HepG2 (cell line): Measurements from ENCODE around the gene TP53TG5. TPM values are rescaled to one million over a fixed set of nuclear protein-coding genes. Genes with fewer than 3 reads are reported as not detected.

Experiments
- AHR ChIP-seq: IDR thresholded peaks from 2 replicates; pipeline ENCODE4 v1.6.1; 2018; ENCODE audit warnings: missing genetic modification reagents, missing compliant biosample characterization
- ARNTL ChIP-seq: sonication (generic); formaldehyde crosslinking; IDR thresholded peaks from 2 replicates; pipeline ENCODE4 v1.4.0; 2020; ENCODE audit warnings: mild to moderate bottlenecking, missing genetic modification reagents
- CAMTA2 ChIP-seq: sonication (generic); formaldehyde crosslinking; IDR thresholded peaks from 2 replicates; pipeline ENCODE4 v1.4.0; 2020; ENCODE audit warnings: mild to moderate bottlenecking, missing genetic modification reagents, borderline replicate concordance
- EP300 ChIP-seq, 3 experiments: sonication (generic) in 1 of 3; formaldehyde crosslinking in 1 of 3; IDR thresholded peaks; 2 replicates each; pipeline versions ENCODE4 v1.5.1 to v1.6.1; 2011 to 2020; ENCODE audit warnings: low read depth in 2 of 3, low read length in 2 of 3, borderline replicate concordance in 1 of 3, improper control_type of control experiment in 1 of 3, mild to moderate bottlenecking in 1 of 3, missing genetic modification reagents in 1 of 3, moderate library complexity in 1 of 3
- FOSL2 ChIP-seq: sonication (generic); formaldehyde crosslinking; IDR thresholded peaks from 2 replicates; pipeline ENCODE4 v1.4.0; 2020; ENCODE audit warnings: missing genetic modification reagents
- GZF1 ChIP-seq: sonication (generic); formaldehyde crosslinking; IDR thresholded peaks from 2 replicates; pipeline ENCODE4 v1.5.1; 2020; ENCODE audit warnings: mild to moderate bottlenecking, missing genetic modification reagents
- HNF4G ChIP-seq, 2 experiments: sonication (generic) in 1 of 2; formaldehyde crosslinking in 1 of 2; IDR thresholded peaks; 2 replicates each; pipeline versions ENCODE4 v1.4.0 to v1.6.1; 2011 to 2020; ENCODE audit warnings: borderline replicate concordance in 2 of 2, low read depth in 2 of 2, mild to moderate bottlenecking in 2 of 2, low read length in 1 of 2, missing genetic modification reagents in 1 of 2, moderate library complexity in 1 of 2
- HOXD1 ChIP-seq: sonication (generic); formaldehyde crosslinking; IDR thresholded peaks from 2 replicates; pipeline ENCODE4 v1.5.0; 2020; ENCODE audit warnings: missing genetic modification reagents
- KLF15 ChIP-seq: sonication (generic); formaldehyde crosslinking; IDR thresholded peaks from 2 replicates; pipeline ENCODE4 v1.8.1; 2023; ENCODE audit warnings: borderline replicate concordance, mild to moderate bottlenecking, inconsistent platforms, missing genetic modification reagents, mixed read lengths
- RFX1 ChIP-seq: fragments of 450-650 bp; IDR thresholded peaks from 2 replicates; pipeline ENCODE4 v1.6.1; 2017
- RXRA ChIP-seq: sonication (generic); formaldehyde crosslinking; IDR thresholded peaks from 2 replicates; pipeline ENCODE4 v1.5.1; 2020; ENCODE audit warnings: missing genetic modification reagents
- SP5 ChIP-seq: IDR thresholded peaks from 2 replicates; pipeline ENCODE4 v1.6.1; 2016; ENCODE audit warnings: low read depth, borderline replicate concordance
- U2AF1 ChIP-seq: fragments of 200-400 bp; formaldehyde crosslinking; optimal IDR thresholded peaks from 2 replicates; pipeline ENCODE3; 2017; ENCODE audit warnings: mild to moderate bottlenecking, low read depth, low read length
- ZBTB33 ChIP-seq: sonication (generic); formaldehyde crosslinking; IDR thresholded peaks from 2 replicates; pipeline ENCODE4 v1.4.0; 2020; ENCODE audit warnings: missing genetic modification reagents
- ZFY ChIP-seq: sonication (generic); formaldehyde crosslinking; IDR thresholded peaks from 2 replicates; pipeline ENCODE4 v1.4.0; 2020; ENCODE audit warnings: missing genetic modification reagents
- ZNF260 ChIP-seq: sonication (generic); formaldehyde crosslinking; IDR thresholded peaks from 2 replicates; pipeline ENCODE4 v1.4.0; 2020; ENCODE audit warnings: missing genetic modification reagents, low read depth, mild to moderate bottlenecking, borderline replicate concordance
- ZNF44 ChIP-seq: sonication (generic); formaldehyde crosslinking; IDR thresholded peaks from 2 replicates; pipeline ENCODE4 v1.5.1; 2020; ENCODE audit warnings: mild to moderate bottlenecking, missing genetic modification reagents
- ZNF552 ChIP-seq: sonication (generic); formaldehyde crosslinking; IDR thresholded peaks from 2 replicates; pipeline ENCODE4 v1.9.0; 2022; ENCODE audit warnings: missing genetic modification reagents, mild to moderate bottlenecking, borderline replicate concordance
- ZNF761 ChIP-seq: sonication (generic); formaldehyde crosslinking; conservative IDR thresholded peaks from 2 replicates; pipeline ENCODE4 v1.4.0; 2020; ENCODE audit warnings: mild to moderate bottlenecking, missing genetic modification reagents
- ZNF766 ChIP-seq: sonication (generic); formaldehyde crosslinking; IDR thresholded peaks from 2 replicates; pipeline ENCODE4 v1.5.0; 2020; ENCODE audit warnings: missing genetic modification reagents, borderline replicate concordance
- ZNF83 ChIP-seq: sonication (generic); formaldehyde crosslinking; IDR thresholded peaks from 2 replicates; pipeline ENCODE4 v1.4.0; 2020; ENCODE audit warnings: missing genetic modification reagents, mild to moderate bottlenecking, borderline replicate concordance
- ZNF878 ChIP-seq: sonication (generic); formaldehyde crosslinking; IDR thresholded peaks from 2 replicates; pipeline ENCODE4 v1.8.1; 2023; ENCODE audit warnings: mild to moderate bottlenecking, missing genetic modification reagents, moderate library complexity
- polyA plus RNA-seq, 8 experiments: library from polyadenylated mRNA; depleted of rRNA in 3 of 8; stranded (reverse) in 7 of 8; unstranded in 1 of 8; fragments of >200 nt; fragmentation: Illumina TruSeq in 4 of 8; extraction: Trizol in 4 of 8; gene quantifications; 2 replicates each; pipeline versions ENCODE4 v1.2.1 to v1.2.3, GENCODE V29; 2011 to 2016; ENCODE audit warnings: low read depth in 4 of 8, missing spikeins in 1 of 8, mixed read lengths in 1 of 8; ENCODE audit not compliant: insufficient read depth in 1 of 8
- total RNA-seq, 5 experiments: library from RNA; depleted of rRNA; stranded (reverse); fragments of >200 nt; fragmentation: Illumina TruSeq; extraction: Trizol; gene quantifications; 2 replicates each; pipeline ENCODE4 v1.2.3, GENCODE V29; 2016; ENCODE audit warnings: low read depth in 1 of 5
- TF ChIP-seq, protein P1 (sequence below): IDR thresholded peaks from 2 replicates; pipeline ENCODE4 v1.6.1; 2016; ENCODE audit warnings: missing compliant biosample characterization, missing genetic modification reagents, borderline replicate concordance
- TF ChIP-seq, protein P2 (sequence below): sonication (generic); formaldehyde crosslinking; conservative IDR thresholded peaks from 2 replicates; pipeline ENCODE4 v1.8.0; 2022; ENCODE audit warnings: mild to moderate bottlenecking, moderate library complexity, missing genetic modification reagents

Gene TP53TG5
- total and polyA plus RNA-seq, 2 of the 13 experiments (the other 11 are each of a cell fraction or from before 2014, with no cell fraction given): 0.11 TPM; not detected in 1

- TF ChIP-seq ARNTL (CRISPR knock-in tag): peak; percentile 43; the same call in 1 of the 2 replicates
- peak; percentile 53; the same call in 1 of the 2 replicates for TF ChIP-seq AHR (CRISPR knock-in tag)
- TF ChIP-seq ZFY (CRISPR knock-in tag): peak; percentile 18; the same call in 1 of the 2 replicates
- TF ChIP-seq GZF1 (CRISPR knock-in tag): no peak
- TF ChIP-seq HNF4G (IDR thresholded peaks at IDR 0.05; ENCODE audit: borderline replicate concordance, low read depth, low read length): peak; percentile 76
- no peak for TF ChIP-seq HNF4G (CRISPR knock-in tag; IDR thresholded peaks at IDR 0.05; ENCODE audit: borderline replicate concordance, low read depth)
- no peak for TF ChIP-seq ZNF766 (CRISPR knock-in tag)
- TF ChIP-seq, protein P1, sequence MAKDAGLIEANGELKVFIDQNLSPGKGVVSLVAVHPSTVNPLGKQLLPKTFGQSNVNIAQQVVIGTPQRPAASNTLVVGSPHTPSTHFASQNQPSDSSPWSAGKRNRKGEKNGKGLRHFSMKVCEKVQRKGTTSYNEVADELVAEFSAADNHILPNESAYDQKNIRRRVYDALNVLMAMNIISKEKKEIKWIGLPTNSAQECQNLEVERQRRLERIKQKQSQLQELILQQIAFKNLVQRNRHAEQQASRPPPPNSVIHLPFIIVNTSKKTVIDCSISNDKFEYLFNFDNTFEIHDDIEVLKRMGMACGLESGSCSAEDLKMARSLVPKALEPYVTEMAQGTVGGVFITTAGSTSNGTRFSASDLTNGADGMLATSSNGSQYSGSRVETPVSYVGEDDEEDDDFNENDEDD (CRISPR knock-in tag): no peak
- no peak for TF ChIP-seq CAMTA2
- TF ChIP-seq HOXD1 (CRISPR knock-in tag): no peak
- TF ChIP-seq ZNF44 (CRISPR knock-in tag): 0 out of 2 replicates have a peak, but pooled peaks have one; percentile 23
- TF ChIP-seq, protein P2, sequence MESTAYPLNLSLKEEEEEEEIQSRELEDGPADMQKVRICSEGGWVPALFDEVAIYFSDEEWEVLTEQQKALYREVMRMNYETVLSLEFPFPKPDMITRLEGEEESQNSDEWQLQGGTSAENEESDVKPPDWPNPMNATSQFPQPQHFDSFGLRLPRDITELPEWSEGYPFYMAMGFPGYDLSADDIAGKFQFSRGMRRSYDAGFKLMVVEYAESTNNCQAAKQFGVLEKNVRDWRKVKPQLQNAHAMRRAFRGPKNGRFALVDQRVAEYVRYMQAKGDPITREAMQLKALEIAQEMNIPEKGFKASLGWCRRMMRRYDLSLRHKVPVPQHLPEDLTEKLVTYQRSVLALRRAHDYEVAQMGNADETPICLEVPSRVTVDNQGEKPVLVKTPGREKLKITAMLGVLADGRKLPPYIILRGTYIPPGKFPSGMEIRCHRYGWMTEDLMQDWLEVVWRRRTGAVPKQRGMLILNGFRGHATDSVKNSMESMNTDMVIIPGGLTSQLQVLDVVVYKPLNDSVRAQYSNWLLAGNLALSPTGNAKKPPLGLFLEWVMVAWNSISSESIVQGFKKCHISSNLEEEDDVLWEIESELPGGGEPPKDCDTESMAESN (CRISPR knock-in tag): 0 out of 2 replicates have a peak, but pooled peaks have one; percentile 47
- TF ChIP-seq ZBTB33 (CRISPR knock-in tag): peak; percentile 80; the same call in 1 of the 2 replicates
- no peak; the same call in 1 of the 2 replicates for TF ChIP-seq ZNF260
- no peak for TF ChIP-seq ZNF552 (CRISPR knock-in tag)
- no peak for TF ChIP-seq ZNF83 (CRISPR knock-in tag)
- TF ChIP-seq SP5 (CRISPR knock-in tag): 0 out of 2 replicates have a peak, but pooled peaks have one; percentile 11
- peak; percentile 61; the same call in 1 of the 2 replicates for TF ChIP-seq FOSL2
- peak; percentile 11 for TF ChIP-seq U2AF1
- peak in 1 of 2 experiments; percentile 48; a peak in 1 of 4 replicates for TF ChIP-seq EP300 (IDR thresholded peaks at IDR 0.05; ENCODE audit: low read depth in 2 of 2, low read length in 2 of 2)
- TF ChIP-seq EP300 (CRISPR knock-in tag; IDR thresholded peaks at IDR 0.05; ENCODE audit: borderline replicate concordance): peak; percentile 50; the same call in 1 of the 2 replicates
- TF ChIP-seq ZNF761 (CRISPR knock-in tag): no peak
- TF ChIP-seq RXRA (CRISPR knock-in tag): 0 out of 2 replicates have a peak, but pooled peaks have one; percentile 20
- 0 out of 2 replicates have a peak, but pooled peaks have one; percentile 11 for TF ChIP-seq ZNF878 (CRISPR knock-in tag)
- TF ChIP-seq RFX1: no peak
- no peak for TF ChIP-seq KLF15
These were observed 41.4 kb downstream of the TP53TG5 start (continued) for GRCh38 chr20:45336530-45337366.
